ENCODE measurements around the gene SNX2. TPM values are rescaled to one million over a fixed set of nuclear protein-coding genes. Genes with fewer than 3 reads are reported as not detected.

Gene SNX2
- total and polyA plus RNA-seq, 9 of the 15 experiments (the other 6 are each of a cell fraction or from before 2014, with no cell fraction given): 35.2 to 86.0 (median 58.1) TPM

GRCh38 chr5:122844910-122845228, 70.0 kb downstream of the SNX2 start:
- H3K27me3 ChIP-seq (ENCODE audit: control insufficient read depth in 2 of 2, insufficient read depth in 2 of 2, low read length in 2 of 2): no peaks in the 10 kb centered on the region
- no peaks in the 10 kb centered on the region for H3K9me3 ChIP-seq (replicated peaks; ENCODE audit: control insufficient read depth, insufficient read depth, low read depth, low read length)
- ChIA-PET POLR2A (interaction anchor here (1.2 kb wide), 1 partner anchor 24 kb away, joined by 4 read pairs; no protein-coding TSS in a partner anchor), CTCF (ENCODE audit: low intra/inter-chr PET ratio) (no interaction called here)
- H3K4me1 ChIP-seq (replicated peaks in 1 of 2; ENCODE audit: control insufficient read depth in 2 of 2, insufficient read depth in 2 of 2, low read length in 2 of 2): peaks cover 11 to 21% of the 10 kb centered on the region in 2 experiments; a peak in 4 of 5 replicates
- peak overlapping the region; percentile 61 for H3K4me3 ChIP-seq
- peak overlapping the region; percentile 83 for H3K4me2 ChIP-seq (ENCODE audit: insufficient read depth, low read length)
- WGBS (ENCODE audit: insufficient coverage, low coverage, missing lambda C conversion rate): 0% methylated on average over 16 of the region's 16 CpGs
- in situ Hi-C loops (cut with MboI): no loop called here
- DNase-seq (ENCODE audit: extremely low read depth in 1 of 4, low spot score in 3 of 4) (no peak), FAIRE-seq (no peak), ATAC-seq (peak; percentile 2; the same call in 2 of the 3 replicates)
- H3K27ac ChIP-seq (ENCODE audit: extremely low read depth, low read depth, low read length): peak overlapping the region; percentile 68
- H3K9me1 ChIP-seq (ENCODE audit: control insufficient read depth, insufficient read depth, low read length): no peaks in the 10 kb centered on the region
- H2AFZ ChIP-seq (ENCODE audit: low read depth, low read length): peak overlapping the region; percentile 93
- BruUV-seq (replicated peaks): no TSS peak
- intact Hi-C loops (cut with micrococcal nuclease): loop anchor here (2.0 kb wide), 1 partner anchor 38 kb away; no protein-coding TSS in a partner anchor
- no peaks in the 10 kb centered on the region for H3K36me3 ChIP-seq (ENCODE audit: control insufficient read depth, insufficient read depth, low read length)
- H4K20me1 ChIP-seq (replicated peaks; ENCODE audit: control insufficient read depth, insufficient read depth, low read length): no peaks in the 10 kb centered on the region
- H3K79me2 ChIP-seq (ENCODE audit: control insufficient read depth, insufficient read depth, low read length): no peaks in the 10 kb centered on the region
- peak overlapping the region; percentile 79 to 92 for H3K9ac ChIP-seq (ENCODE audit: insufficient read depth in 1 of 2, low read depth in 2 of 2, low read length in 2 of 2)
- TF ChIP-seq BCOR (IDR thresholded peaks at IDR 0.05): 0 out of 2 replicates have a peak, but pooled peaks have one; percentile 13
- TF ChIP-seq CBX2 (IDR thresholded peaks at IDR 0.05; ENCODE audit: insufficient read depth, low read length, poor library complexity, severe bottlenecking): no peak
- TF ChIP-seq CEBPZ (IDR thresholded peaks at IDR 0.05; ENCODE audit: borderline replicate concordance, low read depth, low read length): no peak
- TF ChIP-seq ZNF143 (CRISPR knock-in tag; IDR thresholded peaks at IDR 0.05): no peak
- TF ChIP-seq HNRNPH1 (optimal IDR thresholded peaks at IDR 0.05; ENCODE audit: low read depth, low read length): no peak
- no peak for TF ChIP-seq DMBX1 (CRISPR knock-in tag; IDR thresholded peaks at IDR 0.05; ENCODE audit: borderline replicate concordance)
- TF ChIP-seq MBD2 (IDR thresholded peaks at IDR 0.05; ENCODE audit: borderline replicate concordance, low read depth): no peak
- no peak for TF ChIP-seq MXI1 (IDR thresholded peaks at IDR 0.05; ENCODE audit: low read depth, low read length)
- TF ChIP-seq PHF8 (IDR thresholded peaks at IDR 0.05; ENCODE audit: borderline replicate concordance, low read length): no peak
- 0 out of 2 replicates have a peak, but pooled peaks have one; percentile 8 for TF ChIP-seq CREM (IDR thresholded peaks at IDR 0.05; ENCODE audit: low read depth)
- no peak for TF ChIP-seq OTX1 (CRISPR knock-in tag; IDR thresholded peaks at IDR 0.05)
- no peak for TF ChIP-seq CTCF (IDR thresholded peaks at IDR 0.05 in 2 of 3, conservative IDR thresholded peaks at IDR 0.05 in 1 of 3; ENCODE audit: insufficient read depth in 2 of 3, low read depth in 1 of 3, low read length in 3 of 3)
- 0 out of 2 replicates have a peak, but pooled peaks have one; percentile 25 for TF ChIP-seq HLTF (IDR thresholded peaks at IDR 0.05)
- no peak for TF ChIP-seq PRDM10 (IDR thresholded peaks at IDR 0.05; ENCODE audit: partially characterized antibody)

Measured in K562 (cell line).